AG04450 (cell line): ENCODE measurements around the gene HELZ2. TPM values are rescaled to one million over a fixed set of nuclear protein-coding genes. Genes with fewer than 3 reads are reported as not detected.

Source experiments
- CTCF ChIA-PET: fragments of 300-600, 350-600 bp; formaldehyde crosslinking; extraction: SDS; loops from one replicate; lab custom pipeline; 2022; ENCODE audit warnings: antibody characterized with exemption, inconsistent platforms; lab: Charles Lee
- POLR2A ChIA-PET: fragments of 350-600 bp; formaldehyde crosslinking; extraction: SDS; loops from one replicate; lab custom pipeline; 2021; ENCODE audit warnings: antibody characterized with exemption, inconsistent platforms; lab: Yijun Ruan, JAX
- DNase-seq: peaks from one replicate; pipeline ENCODE4 v3.0.0-alpha.2; 2011; ENCODE audit warnings: low read depth, low spot score
- H3K27ac ChIP-seq: one replicate; pipeline ENCODE4 v1.5.1; 2012; ENCODE audit warnings: low read depth, low read length, control low read depth
- H3K27me3 ChIP-seq: one replicate; pipeline ENCODE4 v1.6.0; 2012; ENCODE audit warnings: low read length; ENCODE audit not compliant: control insufficient read depth, insufficient read depth
- H3K4me3 ChIP-seq: 2 replicates; pipeline ENCODE4 v1.5.1; 2011; ENCODE audit warnings: mild to moderate bottlenecking, low read depth, low read length, control low read depth
- H3K9me3 ChIP-seq: 2 replicates; pipeline ENCODE4 v1.5.1; 2012; ENCODE audit warnings: low read length; ENCODE audit not compliant: control insufficient read depth, insufficient read depth
- CTCF ChIP-seq: IDR thresholded peaks from 2 replicates; pipeline ENCODE4 v1.5.1; 2011; ENCODE audit warnings: low read depth, low read length, control low read depth, inconsistent platforms
- polyA plus RNA-seq: library from polyadenylated mRNA; depleted of rRNA; stranded (reverse); fragments of >200 nt; gene quantifications from 2 replicates; pipeline ENCODE4 v1.2.3, GENCODE V29; 2011

HELZ2 gene
- polyA plus RNA-seq, 1 experiment, result 4.6 TPM

GRCh38 chr20:63592661-63593060 lies 18.6 kb upstream of the HELZ2 start:
- no peak overlapping the region for H3K27ac ChIP-seq
- H3K4me3 ChIP-seq, result no peak overlapping the region
- no peak for DNase-seq
- no peaks in the 10 kb centered on the region for H3K27me3 ChIP-seq
- CTCF ChIA-PET, result no interaction called here
- no peak for TF ChIP-seq CTCF
- POLR2A ChIA-PET, result no interaction called here
- H3K9me3 ChIP-seq, result no peaks in the 10 kb centered on the region; the same call in 1 of the 2 replicates

GRCh38 chr20:63591786-63592355 lies 17.8 kb upstream of the HELZ2 start:
- Histone ChIP-seq H3K4me3 (no peak overlapping the region), H3K27ac (no peak overlapping the region), H3K9me3 (no peaks in the 10 kb centered on the region; the same call in 1 of the 2 replicates), H3K27me3 (no peaks in the 10 kb centered on the region)
- TF ChIP-seq CTCF, result no peak
- POLR2A ChIA-PET, result no interaction called here
- CTCF ChIA-PET, result no interaction called here
- DNase-seq, result no peak

GRCh38 chr20:63591147-63591533 lies 17.1 kb upstream of the HELZ2 start:
- Histone ChIP-seq H3K27ac (no peak overlapping the region), H3K27me3 (no peaks in the 10 kb centered on the region), H3K9me3 (no peaks in the 10 kb centered on the region; the same call in 1 of the 2 replicates), H3K4me3 (no peak overlapping the region)
- no peak for DNase-seq
- no peak for TF ChIP-seq CTCF
- ChIA-PET CTCF (no interaction called here), POLR2A (no interaction called here)

DNA sequence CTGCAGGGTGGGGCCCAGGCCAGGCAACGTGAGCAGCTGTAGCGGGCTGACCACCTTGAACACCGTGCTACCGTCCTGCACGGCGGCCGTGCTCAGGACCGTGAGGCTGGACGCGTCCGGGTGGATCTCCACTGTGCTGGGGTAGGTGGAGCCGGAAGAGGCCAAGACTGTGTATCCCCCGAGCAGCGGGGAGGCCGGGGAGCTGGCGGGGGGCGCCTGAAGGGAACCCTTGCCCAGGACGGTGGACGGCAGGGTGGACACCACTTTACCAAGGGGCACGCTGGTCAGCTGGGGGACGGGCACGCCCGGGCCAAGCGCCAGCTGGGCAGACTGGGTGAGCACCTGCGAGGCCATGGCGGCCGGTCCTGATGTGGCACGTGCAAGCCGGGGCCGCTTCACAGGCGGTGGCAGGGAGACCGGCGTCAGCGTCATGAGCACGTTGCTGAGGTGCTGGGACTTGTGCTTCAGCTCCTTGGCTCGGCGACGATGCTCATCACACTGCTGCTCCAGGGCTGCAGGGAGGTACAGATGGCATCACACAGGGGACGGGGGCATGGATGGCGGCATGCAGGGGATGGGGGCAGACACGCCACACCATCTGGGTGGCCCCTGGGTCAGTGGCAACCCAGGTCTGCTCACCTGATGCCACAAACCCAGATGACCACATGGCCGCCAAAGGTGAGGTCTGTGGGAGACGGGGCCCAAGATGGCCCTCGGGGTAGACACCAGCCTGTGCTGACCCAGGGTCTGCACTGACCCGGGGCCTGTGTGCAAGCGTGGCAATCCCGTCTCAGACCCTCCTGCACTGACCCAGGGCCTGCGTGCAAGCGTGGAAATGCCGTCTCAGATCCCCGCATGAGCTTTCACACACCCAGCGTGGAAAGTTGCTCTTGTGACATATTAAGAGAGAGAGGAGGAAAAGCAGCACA lies 16.4 kb upstream of the HELZ2 start:
- TF ChIP-seq CTCF, result no peak
- Histone ChIP-seq H3K4me3 (no peak overlapping the region), H3K9me3 (no peaks in the 10 kb centered on the region; the same call in 1 of the 2 replicates), H3K27ac (no peak overlapping the region), H3K27me3 (no peaks in the 10 kb centered on the region)
- DNase-seq, result no peak
- CTCF ChIA-PET, result no interaction called here
- POLR2A ChIA-PET, result no interaction called here
